Measurements from ENCODE around the gene SPATS2L.

Gene SPATS2L

GRCh38 chr2:200418399-200418798, 111.9 kb downstream of the SPATS2L start:
- no peak for DNase-seq

GRCh38 chr2:200419325-200419724, 112.8 kb downstream of the SPATS2L start:
- no peak for DNase-seq

- DNase-seq: no peak
Measured at GRCh38 chr2:200421270-200421669, 114.8 kb downstream of the SPATS2L start.

- no peak for DNase-seq
Measured at GRCh38 chr2:200422071-200422470, 115.6 kb downstream of the SPATS2L start.

GRCh38 chr2:200422532-200423261, 116.2 kb downstream of the SPATS2L start:
- DNase-seq: no peak

DNA sequence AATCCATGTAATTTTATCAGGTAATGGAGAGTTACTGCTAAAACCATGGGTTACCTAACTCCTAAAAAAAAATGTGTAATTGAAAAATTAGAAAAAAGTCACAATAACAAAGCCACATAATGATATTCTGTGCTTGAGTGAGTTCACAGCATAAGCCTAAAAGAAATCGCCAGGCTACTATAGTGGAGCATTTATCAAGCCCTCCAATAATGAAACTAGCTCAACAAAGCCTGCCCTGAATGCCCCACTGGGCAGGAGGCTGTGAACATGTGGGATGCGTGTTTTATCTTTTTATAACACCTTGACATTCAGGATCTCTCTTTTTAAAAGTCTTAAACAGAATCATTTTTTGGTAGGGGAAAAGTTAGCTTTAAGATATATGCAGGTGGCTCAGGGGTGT, 117.0 kb downstream of the SPATS2L start:
- no peak for DNase-seq

DNA sequence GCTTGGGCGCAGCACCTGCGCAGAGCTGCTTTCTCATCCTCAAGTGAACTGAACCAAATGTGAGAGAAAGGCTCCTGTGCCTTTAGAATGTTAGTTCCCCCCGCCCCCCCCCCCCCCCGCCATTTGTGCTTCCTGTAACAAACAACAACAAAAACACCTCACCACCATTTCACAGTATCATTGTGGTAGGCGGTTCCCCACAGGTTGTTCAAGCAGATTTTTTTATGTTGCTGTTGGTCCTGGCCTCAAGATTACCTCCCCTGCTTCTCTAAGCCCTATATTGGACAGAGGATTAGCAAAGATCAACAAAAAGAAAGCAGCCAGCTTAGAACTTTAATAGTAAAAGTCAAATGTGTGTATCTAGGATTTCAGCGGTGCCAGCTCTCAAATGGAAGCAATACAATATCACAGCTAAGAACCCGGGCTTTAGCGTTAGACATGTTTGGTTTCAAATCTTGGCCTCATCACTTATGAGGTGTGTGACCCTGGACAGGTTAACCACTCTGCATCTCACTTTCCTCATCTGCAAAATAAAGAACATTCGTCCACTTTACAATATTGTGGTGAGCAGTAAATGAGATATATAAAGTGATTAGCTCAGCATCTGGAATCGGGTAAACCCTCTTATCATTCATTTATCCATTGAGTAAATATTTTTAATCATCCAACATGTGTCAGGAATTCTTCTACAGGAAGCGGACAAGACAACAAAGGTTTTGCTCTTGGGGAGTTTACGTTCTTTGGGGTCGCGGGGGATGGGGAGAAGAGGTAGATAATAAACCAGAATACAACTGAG, 118.7 kb downstream of the SPATS2L start:
- no peak for DNase-seq

GRCh38 chr2:200426754-200427153, 120.3 kb downstream of the SPATS2L start:
- no peak for DNase-seq

GRCh38 chr2:200428961-200429665, 122.6 kb downstream of the SPATS2L start:
- DNase-seq: no peak

- DNase-seq: no peak
Measured at GRCh38 chr2:200430017-200430416, 123.5 kb downstream of the SPATS2L start.

GRCh38 chr2:200431996-200432705, 125.7 kb downstream of the SPATS2L start:
- no peak for DNase-seq

DNA sequence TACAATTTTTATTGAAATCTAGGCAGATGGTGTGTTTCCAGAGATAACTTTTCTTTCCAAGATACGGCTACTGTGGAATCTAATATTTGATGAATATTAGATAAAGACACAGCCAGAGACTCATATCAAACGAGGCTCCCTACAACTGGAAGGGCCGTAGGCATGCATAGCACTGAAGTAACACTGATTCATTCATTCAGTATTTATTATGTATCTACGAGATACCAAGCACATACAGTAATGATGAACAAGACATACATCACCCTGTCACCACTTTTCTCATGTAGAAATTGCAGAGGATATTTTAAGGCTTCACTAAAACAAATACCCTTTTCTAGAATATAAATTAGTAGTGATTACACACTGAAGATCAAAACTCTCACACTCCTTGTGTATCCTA, 128.9 kb downstream of the SPATS2L start:
- no peak for DNase-seq

DNA sequence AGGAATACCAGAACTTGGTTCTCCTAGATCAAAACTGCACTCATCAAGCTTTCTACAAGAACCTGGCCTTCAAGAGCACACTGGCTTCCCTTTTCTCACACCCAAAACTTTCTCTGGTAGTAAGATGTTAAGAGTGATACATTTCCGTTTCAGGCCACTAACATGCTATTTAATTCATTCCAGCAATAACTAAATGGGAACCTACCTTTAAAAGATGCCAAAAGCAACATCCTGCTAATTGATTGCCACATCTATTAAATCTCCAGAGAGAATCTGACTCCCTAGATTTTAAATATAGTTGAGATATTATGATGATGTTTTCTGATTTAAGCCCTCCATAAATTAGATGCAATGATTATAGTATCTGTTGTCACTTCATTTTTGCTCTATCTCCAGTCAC, 131.8 kb downstream of the SPATS2L start:
- no peak for DNase-seq

DNA sequence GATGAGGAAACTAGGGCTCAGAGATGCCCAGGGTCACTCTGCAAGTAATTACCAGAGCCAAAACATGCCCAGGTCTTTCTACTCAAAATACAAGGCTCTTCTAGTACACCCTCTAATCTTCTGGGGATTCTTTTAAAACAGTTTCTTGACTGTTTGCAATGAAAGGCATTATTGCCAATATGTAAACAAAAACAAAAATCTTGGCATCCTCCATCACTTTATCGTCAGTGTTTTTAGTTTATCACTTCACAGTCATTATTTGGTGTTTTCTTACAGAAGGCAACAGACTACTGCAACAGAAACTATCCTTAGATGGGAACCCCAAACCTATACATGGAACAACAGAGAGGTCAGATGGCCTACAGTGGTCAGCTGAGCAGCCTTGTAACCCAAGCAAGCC, 132.4 kb downstream of the SPATS2L start:
- no peak for DNase-seq

DNA sequence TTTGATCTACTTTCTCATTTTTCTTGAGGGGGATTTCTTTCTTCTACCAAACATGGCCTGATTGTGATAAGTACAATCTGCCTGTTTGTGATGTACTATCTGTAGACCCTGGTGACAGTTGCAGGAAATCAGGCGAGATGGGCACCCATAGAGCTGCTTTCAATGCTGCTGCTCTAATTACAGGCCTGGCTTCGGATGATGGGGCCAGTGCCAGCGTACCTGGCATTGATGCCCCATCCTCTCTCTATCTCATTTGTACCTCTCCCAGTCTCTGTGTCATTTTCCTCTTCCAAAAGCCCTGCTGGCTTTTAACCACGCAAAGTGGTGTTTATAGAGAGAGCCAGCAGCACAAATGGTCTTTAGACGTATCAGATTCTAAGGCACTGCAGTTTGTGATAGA, 133.5 kb downstream of the SPATS2L start:
- DNase-seq: no peak

DNA sequence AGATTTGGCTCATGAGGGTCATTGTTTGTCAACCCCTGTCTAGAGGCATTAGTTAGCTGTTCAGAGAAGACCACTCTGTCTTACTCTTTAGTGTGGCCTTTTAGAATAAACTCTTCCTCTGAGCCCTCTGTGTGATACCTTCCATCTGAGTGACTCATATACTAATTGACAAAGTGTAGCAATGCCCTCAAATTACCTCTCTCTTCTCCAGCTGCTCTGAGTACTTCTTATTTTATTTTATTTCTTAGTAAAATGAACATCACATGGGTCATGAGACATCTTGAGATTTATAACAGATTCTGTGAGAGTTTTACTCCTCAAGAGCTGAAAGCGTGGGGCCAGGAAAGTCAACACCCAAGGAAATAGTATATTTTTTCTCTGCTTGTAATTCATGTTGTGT, 136.0 kb downstream of the SPATS2L start:
- DNase-seq: no peak

DNA sequence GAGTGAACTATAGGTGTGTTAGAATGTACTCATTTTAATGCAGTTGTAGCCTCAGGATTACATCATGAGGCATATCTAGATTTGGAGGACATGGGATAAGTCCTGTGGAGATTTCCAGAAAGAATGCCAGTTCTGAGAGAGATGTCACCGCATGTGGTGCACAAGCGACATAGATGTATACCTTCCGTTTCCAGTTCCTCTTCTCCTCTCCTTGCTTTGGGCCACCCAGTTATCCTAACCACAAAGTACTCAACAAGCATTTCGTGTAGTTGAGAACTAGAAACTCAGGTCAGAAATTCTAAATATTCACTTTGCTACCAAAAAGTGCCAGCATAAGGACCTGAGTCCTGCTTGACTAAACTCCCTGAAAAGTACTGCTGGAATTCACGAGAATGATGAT, 136.9 kb downstream of the SPATS2L start:
- no peak for DNase-seq

- no peak for DNase-seq
Measured at GRCh38 chr2:200443916-200444315, 137.4 kb downstream of the SPATS2L start.

GRCh38 chr2:200444530-200444929, 138.0 kb downstream of the SPATS2L start:
- DNase-seq: no peak

DNA sequence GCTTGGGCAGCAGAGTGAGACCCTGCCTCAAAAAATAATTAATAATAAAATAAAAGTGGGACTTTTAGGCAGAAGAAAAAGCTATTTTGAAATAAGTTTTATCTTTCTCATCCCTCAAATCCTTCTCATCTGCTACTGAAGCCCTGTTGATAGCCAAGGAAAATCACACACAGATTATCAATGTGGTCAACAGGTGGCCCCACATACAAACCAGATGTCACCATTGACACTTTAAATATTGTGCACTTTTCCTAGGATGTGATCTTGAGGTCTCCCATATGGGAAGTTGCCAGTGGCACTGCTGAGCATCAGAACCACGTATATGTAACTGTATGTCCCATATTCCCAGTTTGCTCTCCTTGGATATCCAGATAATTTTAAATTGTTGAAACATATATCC, 138.8 kb downstream of the SPATS2L start:
- no peak for DNase-seq

DNA sequence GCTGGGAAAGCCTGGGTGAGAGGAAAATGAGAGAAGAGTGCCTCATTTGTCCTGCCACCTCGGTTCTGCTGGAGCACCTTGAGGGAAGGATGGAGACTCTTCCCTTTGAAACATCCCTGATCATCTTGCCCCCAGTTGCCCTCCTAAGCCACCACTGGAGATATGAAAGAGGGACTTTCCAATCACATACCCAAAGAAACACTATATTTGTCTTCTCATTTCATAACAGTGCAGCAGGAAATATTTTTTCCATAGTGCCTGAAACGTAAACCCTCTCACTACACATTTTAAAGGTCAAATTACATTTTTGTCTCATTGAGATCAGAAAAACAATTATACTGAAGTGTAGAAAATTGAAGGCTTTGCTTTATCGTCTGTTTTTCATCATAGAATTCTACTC, 140.1 kb downstream of the SPATS2L start:
- no peak for DNase-seq

DNA sequence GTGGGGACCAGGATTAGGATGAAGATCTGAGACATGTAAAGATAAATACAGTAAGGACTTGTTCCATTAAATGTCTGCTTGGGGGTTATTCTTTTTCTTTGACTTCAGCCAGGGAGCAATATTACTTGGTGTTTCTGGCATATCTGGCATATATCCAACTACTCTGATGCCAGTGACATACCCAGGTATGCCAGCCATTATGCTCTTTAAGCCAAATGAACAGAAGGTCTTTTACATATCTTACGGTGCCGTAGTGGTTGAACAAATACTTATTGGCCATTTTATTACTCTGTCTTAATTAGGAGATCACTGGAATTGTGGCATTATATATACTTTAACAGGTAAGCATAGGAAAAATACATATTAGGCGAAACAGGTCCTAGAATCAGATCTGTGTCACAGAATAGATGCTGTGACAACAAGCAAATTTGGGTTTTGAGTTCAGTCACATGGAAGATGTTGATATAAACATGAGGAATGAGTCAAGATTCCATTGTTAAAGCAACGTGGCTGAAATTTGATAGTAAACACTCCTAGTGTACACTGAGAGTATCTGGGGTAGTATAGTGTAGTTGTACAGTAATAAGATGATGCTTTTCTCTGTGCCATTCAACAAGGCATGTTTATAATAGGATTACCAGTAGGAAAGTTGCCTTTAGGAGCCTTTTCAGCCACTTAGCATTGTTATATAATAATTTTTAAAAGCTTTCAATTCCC, 140.8 kb downstream of the SPATS2L start:
- no peak for DNase-seq

GRCh38 chr2:200448455-200448854, 142.0 kb downstream of the SPATS2L start:
- no peak for DNase-seq

Data from stimulated activated CD4-positive, alpha-beta T cell treated with anti-CD3 and anti-CD28 coated beads, Interleukin-1b, Interleukin-23, amount 100 ng/mL, for 48 hours (primary cell).